IPS DF 19.7 (cell line): ENCODE data around the gene UFC1.

ENCODE experiments used
- DNase-seq: peaks from one replicate; pipeline ENCODE4 v3.0.0-alpha.2; 2013; ENCODE audit warnings: low read depth, low spot score

The UFC1 gene

DNA sequence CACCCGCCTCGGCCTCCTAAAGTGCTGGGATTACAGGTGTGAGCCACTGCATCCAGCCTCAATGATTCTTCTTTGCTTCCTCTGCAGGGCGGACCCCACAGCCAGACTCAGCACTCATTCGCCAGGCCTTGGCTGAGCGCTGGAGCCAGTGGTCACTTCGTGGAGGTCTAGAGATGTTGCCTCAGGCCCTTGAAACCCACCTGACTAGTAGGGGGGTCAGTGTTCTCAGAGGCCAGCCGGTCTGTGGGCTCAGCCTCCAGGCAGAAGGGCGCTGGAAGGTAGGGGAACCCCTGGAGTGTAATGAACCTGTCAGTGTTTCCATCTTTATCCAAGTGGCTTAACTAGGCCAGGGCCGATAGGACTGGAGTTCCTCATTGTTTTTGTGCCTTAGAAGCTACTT lies 15.1 kb downstream of the UFC1 start:
- no peak for DNase-seq

DNA sequence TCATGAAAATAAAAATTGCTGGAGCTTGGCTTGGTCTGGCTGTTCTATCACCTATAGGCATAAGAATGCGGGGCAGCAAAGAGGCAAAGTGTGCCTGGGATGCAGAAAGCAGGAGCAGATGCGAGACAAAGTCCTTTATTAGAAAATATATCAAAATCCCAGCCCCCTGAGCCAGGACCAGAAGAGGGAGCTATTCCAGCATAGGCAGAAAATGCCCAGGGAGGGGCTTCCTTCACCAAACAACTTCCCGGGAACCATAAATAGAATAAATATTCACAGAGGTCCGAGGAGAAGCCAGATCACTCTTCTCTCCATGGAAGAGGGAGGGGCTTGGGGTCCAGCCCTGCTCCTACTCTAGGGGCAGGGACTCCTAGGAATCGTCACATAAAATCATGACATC lies 17.4 kb downstream of the UFC1 start:
- no peak for DNase-seq

GRCh38 chr1:161171696-161172095 lies 17.9 kb downstream of the UFC1 start:
- no peak for DNase-seq

DNA sequence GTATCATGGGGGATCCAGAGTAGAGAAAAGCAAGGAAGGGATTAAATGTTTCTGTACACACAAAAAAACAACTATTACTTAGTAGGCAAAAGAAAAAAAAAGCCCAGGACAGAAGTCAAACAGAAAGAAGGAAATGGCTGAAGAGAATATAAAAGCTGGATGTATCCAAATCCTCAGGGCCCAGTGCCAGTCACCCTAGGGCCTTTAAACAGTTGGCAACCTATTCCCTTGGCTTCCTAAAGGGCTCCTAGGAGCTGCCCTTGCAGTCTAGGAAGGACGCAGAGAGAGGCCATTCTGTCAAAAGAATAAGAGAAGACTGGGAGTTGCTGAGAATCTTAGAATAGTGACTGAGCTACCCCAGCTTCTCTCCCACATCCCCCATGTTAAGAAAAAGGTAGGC lies 18.6 kb downstream of the UFC1 start:
- DNase-seq: no peak

GRCh38 chr1:161172776-161173376 lies 19.1 kb downstream of the UFC1 start:
- DNase-seq: no peak

DNA sequence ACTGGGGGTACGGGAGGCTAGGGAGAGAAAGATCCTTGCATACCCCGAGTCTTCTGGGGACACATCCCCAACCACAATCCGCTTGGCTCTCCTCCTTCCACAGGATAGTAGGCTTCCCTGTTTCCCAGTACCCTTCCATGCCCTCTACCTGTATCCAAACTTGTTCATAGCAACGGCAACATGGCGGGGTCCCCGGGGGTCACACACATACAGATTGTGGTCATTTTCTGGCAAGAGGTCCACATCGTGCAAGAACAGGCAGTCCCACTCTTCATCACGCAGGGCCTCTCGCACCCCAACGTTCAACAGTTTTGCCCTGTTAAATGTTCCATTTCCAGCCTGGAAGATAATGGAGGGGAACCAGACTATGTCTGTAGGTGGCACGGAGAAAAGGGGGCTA lies 19.9 kb downstream of the UFC1 start:
- DNase-seq: no peak

GRCh38 chr1:161174911-161175310 lies 21.1 kb downstream of the UFC1 start:
- no peak for DNase-seq

- DNase-seq: no peak
These were observed 22.1 kb downstream of the UFC1 start for GRCh38 chr1:161175771-161176453.

DNA sequence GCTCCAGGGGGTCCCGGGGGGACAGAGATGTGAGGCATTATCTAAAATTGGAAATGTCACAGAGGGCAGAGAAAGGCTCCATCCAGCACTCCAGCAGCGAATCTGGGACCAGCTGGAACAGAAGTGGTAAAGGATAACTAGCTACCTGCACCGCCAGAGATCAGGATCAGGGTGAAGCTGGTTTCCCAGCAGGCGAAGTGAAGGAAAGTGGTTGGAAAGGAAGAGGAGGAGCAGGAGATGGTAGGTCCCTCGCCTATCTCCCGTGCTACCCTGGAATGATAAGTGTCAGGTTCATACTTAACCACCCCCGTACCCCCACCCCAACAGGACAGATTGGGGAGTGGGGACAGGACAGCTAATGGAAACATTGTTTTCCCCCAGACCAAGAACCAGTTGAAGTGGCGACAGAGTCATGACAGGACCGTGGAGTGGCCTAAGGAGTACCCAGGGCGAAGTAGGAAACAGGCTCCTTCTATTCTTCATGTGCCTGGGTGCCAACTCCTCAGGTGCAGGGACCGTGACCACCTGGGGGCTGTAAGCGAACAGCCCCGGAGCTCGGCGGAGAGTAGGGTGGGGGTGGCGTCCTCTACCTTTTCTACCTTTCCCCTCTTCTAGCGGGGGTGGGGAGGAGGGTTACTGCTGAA lies 22.8 kb downstream of the UFC1 start:
- no peak for DNase-seq

DNA sequence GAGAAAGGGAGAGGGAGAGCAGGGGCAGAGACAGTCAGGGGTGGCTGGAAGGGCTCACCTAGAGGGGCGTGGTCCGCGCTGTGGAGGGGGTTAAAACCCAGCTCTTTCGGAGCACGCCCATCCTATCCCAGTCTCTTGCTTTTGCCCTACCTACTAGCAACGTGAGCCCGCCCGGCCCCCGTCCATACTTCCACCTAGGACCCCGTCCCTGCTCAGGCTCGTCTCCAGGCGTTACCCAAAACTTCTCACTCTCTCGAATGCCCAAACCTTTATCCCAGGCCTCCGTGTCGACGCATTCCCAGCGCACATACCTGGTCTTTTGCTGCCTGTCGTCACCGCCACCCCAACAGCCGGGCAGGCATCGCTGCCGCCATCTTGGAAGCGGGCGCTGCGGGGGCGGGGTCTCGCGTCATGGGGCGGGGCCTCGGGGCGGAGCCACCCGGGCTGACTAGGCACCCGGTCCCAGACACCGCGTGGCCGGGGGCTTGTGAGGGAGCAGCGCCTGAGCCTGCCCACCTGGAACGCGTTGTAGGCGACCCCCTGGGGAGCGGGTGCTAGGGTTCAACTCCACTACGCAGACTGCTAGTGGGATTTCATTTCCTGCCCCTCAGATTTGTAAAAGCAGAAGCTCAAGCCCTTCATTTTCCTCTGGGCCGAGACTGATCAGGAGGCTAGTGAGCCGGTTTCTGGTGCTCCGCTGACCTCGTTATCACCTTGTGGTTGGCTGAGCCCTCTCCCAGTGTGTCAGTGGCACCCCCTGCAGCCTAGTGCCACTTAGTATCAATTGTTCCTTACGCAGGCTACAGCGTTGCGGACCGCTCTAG lies 23.5 kb downstream of the UFC1 start, which contains the start of gene B4GALT3:
B4GALT3 (minus strand) TSS at position 396 of the 824 bp plus-strand sequence. CDS start 1,447 bp downstream, outside the sequence.
- no peak for DNase-seq

DNA sequence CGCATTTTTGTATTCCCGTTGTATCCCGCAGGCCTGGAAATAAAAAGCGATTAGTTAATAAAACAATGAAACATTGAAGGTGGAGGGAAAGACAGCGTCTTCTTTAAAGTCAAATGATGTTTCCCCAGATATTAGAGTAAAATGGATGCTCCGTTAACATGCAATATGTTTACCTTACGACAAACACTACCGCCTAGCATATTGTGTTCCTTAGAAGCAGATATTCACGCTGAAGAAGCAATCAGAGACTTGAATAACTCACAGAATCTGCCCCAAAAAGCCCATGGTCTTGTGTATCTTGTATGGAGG lies 24.1 kb downstream of the UFC1 start:
- DNase-seq: no peak

- no peak for DNase-seq
These were observed 25.9 kb downstream of the UFC1 start for GRCh38 chr1:161179698-161180097.

DNA sequence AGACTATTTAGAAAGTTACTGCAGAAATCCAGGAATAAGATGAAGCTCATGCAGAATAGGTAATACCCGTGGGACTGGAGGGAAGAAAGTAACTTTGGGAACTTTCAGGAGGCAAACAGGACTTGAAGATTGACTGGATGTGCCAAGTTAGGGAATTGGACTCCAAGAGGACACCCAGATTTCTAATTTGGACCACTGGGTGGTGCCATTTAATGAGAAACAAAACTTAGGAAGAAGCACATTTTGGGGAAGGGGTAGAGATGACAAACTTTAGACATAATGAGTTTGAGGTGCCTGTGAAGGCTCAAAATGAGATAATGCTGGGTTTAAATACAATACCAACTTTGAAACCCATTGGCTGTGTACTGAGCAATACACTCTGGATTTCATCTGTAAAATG lies 26.9 kb downstream of the UFC1 start:
- DNase-seq: no peak

- DNase-seq: no peak
These were observed 28.4 kb downstream of the UFC1 start for GRCh38 chr1:161182214-161182613.

GRCh38 chr1:161185282-161185682 lies 31.5 kb downstream of the UFC1 start:
- no peak for DNase-seq

DNA sequence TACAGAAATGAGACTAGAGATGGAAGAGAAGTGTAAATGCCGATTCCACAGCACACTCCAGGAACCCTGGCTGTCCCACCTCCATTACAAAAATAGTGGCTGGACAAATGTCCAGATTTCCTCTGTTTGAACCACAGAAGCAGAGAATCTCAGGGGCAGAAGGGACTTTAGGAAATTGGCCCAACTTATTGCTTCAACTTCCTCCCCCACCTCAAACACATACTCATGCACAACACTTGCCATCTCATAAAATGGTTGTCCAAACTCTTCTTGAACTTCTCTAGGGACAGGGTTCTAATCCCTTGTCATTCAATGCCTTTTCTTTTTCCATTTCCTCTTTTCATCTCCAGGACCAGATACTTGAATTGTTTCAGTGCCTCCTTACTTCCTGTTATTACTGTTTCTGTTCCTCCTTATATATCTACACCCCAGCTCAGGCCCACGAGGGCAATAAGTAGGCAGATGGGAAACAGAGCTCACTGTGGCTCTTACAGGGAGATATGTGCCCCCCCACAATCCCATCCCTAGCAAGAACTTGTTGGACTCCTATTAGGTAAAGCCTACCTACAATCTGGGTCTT lies 32.0 kb downstream of the UFC1 start:
- DNase-seq: no peak

GRCh38 chr1:161187311-161187710 lies 33.5 kb downstream of the UFC1 start:
- no peak for DNase-seq

- DNase-seq: no peak
These were observed 34.6 kb downstream of the UFC1 start for GRCh38 chr1:161188381-161188780.

GRCh38 chr1:161189036-161189435 lies 35.3 kb downstream of the UFC1 start:
- no peak for DNase-seq

- DNase-seq: no peak
These were observed 37.3 kb downstream of the UFC1 start for GRCh38 chr1:161190962-161191521.

- no peak for DNase-seq
These were observed 38.2 kb downstream of the UFC1 start for GRCh38 chr1:161191971-161192370.
